Measurements from ENCODE around the gene SNRNP70.

DNA sequence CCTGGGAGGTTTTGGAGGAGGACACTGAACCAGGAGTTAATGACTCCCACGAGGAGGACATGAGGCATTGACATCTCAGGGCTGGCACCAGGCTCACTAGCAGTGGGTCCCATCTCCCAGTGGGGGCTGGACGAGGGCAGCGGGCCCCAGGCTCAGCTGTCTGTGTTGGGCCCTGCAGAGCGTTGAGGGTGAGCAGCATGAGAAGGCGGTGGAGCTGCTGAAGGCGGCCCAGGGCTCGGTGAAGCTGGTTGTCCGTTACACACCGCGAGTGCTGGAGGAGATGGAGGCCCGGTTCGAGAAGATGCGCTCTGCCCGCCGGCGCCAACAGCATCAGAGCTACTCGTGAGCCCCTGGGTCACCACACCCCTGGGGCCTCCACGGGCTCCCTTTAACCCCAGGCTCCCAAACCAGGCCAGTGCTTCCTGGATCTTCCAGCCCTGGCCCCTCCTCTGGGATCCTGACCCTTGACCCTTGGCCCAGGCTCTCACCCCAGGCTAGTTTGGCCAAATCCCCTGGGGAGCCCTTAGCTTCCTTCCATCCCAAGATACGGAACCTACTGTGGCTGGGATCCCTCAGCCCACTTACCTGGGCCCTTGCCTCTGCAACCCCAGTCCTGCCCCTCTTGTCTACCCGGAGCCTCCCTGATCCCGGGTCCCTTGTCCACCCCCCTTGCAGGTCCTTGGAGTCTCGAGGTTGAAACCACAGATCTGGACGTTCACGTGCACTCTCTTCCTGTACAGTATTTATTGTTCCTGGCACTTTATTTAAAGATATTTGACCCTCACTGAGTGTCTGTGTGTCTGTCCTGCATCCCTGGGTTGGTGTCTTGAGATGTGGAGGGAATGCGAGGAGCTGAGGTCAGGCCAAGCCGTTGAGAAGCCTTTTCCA is 32.7 kb downstream of the SNRNP70 start:
- TF ChIP-seq, protein P1, sequence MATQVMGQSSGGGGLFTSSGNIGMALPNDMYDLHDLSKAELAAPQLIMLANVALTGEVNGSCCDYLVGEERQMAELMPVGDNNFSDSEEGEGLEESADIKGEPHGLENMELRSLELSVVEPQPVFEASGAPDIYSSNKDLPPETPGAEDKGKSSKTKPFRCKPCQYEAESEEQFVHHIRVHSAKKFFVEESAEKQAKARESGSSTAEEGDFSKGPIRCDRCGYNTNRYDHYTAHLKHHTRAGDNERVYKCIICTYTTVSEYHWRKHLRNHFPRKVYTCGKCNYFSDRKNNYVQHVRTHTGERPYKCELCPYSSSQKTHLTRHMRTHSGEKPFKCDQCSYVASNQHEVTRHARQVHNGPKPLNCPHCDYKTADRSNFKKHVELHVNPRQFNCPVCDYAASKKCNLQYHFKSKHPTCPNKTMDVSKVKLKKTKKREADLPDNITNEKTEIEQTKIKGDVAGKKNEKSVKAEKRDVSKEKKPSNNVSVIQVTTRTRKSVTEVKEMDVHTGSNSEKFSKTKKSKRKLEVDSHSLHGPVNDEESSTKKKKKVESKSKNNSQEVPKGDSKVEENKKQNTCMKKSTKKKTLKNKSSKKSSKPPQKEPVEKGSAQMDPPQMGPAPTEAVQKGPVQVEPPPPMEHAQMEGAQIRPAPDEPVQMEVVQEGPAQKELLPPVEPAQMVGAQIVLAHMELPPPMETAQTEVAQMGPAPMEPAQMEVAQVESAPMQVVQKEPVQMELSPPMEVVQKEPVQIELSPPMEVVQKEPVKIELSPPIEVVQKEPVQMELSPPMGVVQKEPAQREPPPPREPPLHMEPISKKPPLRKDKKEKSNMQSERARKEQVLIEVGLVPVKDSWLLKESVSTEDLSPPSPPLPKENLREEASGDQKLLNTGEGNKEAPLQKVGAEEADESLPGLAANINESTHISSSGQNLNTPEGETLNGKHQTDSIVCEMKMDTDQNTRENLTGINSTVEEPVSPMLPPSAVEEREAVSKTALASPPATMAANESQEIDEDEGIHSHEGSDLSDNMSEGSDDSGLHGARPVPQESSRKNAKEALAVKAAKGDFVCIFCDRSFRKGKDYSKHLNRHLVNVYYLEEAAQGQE (IDR thresholded peaks at IDR 0.05; ENCODE audit: unreplicated experiment) = no peak
- TF ChIP-seq, protein P2, sequence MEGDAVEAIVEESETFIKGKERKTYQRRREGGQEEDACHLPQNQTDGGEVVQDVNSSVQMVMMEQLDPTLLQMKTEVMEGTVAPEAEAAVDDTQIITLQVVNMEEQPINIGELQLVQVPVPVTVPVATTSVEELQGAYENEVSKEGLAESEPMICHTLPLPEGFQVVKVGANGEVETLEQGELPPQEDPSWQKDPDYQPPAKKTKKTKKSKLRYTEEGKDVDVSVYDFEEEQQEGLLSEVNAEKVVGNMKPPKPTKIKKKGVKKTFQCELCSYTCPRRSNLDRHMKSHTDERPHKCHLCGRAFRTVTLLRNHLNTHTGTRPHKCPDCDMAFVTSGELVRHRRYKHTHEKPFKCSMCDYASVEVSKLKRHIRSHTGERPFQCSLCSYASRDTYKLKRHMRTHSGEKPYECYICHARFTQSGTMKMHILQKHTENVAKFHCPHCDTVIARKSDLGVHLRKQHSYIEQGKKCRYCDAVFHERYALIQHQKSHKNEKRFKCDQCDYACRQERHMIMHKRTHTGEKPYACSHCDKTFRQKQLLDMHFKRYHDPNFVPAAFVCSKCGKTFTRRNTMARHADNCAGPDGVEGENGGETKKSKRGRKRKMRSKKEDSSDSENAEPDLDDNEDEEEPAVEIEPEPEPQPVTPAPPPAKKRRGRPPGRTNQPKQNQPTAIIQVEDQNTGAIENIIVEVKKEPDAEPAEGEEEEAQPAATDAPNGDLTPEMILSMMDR (conservative IDR thresholded peaks at IDR 0.05; ENCODE audit: low read depth in 2 of 2) = no peak

Measured in GM23338 (cell line).